ENCODE results near the gene TMOD3.

DNA sequence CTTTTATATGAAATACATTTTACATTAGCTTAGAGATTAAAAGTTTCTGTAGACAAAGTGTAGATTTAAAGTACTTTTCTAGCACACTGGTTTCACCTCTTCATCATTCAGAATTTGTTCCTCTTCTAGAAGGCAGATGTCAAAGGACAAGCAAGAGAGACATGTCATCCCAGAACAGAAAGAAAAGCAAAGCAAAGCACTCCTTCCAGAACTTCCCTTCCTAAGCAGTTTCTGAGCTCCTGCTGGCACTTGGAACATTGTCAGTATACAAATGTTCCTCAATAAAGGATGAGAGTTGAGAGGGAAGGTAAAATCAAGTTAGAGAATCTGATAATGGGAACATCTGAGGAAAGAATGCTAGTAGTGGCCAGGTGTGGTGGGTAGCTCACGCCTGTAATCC lies 26.2 kb downstream of the TMOD3 start:
- TF ChIP-seq, protein P1, sequence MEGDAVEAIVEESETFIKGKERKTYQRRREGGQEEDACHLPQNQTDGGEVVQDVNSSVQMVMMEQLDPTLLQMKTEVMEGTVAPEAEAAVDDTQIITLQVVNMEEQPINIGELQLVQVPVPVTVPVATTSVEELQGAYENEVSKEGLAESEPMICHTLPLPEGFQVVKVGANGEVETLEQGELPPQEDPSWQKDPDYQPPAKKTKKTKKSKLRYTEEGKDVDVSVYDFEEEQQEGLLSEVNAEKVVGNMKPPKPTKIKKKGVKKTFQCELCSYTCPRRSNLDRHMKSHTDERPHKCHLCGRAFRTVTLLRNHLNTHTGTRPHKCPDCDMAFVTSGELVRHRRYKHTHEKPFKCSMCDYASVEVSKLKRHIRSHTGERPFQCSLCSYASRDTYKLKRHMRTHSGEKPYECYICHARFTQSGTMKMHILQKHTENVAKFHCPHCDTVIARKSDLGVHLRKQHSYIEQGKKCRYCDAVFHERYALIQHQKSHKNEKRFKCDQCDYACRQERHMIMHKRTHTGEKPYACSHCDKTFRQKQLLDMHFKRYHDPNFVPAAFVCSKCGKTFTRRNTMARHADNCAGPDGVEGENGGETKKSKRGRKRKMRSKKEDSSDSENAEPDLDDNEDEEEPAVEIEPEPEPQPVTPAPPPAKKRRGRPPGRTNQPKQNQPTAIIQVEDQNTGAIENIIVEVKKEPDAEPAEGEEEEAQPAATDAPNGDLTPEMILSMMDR (IDR thresholded peaks at IDR 0.05) = no peak
- TF ChIP-seq POLR2A (IDR thresholded peaks at IDR 0.05) = no peak
